Neuronal stem cell (in vitro differentiated cells): ENCODE measurements around the gene PTPRD.

ENCODE experiments used
- DNase-seq: peaks from one replicate; pipeline ENCODE4 v3.0.0-alpha.2; 2013; ENCODE audit warnings: low spot score
- H2AFZ ChIP-seq: one replicate; pipeline ENCODE4 v1.6.1; 2013; ENCODE audit warnings: mild to moderate bottlenecking, low read length, inconsistent platforms
- H2AK5ac ChIP-seq: 2 replicates; pipeline ENCODE4 v1.6.1; 2013; ENCODE audit warnings: low read depth, mild to moderate bottlenecking, inconsistent platforms, low read length, moderate library complexity, mixed read lengths
- H2BK120ac ChIP-seq: 2 replicates; pipeline ENCODE4 v1.6.1; 2013; ENCODE audit warnings: low read depth, mild to moderate bottlenecking, inconsistent platforms, low read length, moderate library complexity, mixed read lengths
- H2BK12ac ChIP-seq: one replicate; pipeline ENCODE4 v1.6.1; 2013; ENCODE audit warnings: low read length, inconsistent platforms
- H2BK15ac ChIP-seq: 2 replicates; pipeline ENCODE4 v1.6.1; 2013; ENCODE audit warnings: mild to moderate bottlenecking, low read length, inconsistent platforms, mixed read lengths
- H2BK5ac ChIP-seq: one replicate; pipeline ENCODE4 v1.6.1; 2013; ENCODE audit warnings: inconsistent platforms, mild to moderate bottlenecking, low read length, moderate library complexity
- H3K14ac ChIP-seq: one replicate; pipeline ENCODE4 v1.6.1; 2013; ENCODE audit warnings: low read length, inconsistent platforms
- H3K18ac ChIP-seq: 2 replicates; pipeline ENCODE4 v1.6.1; 2013; ENCODE audit warnings: low read length, inconsistent platforms
- H3K23ac ChIP-seq: 2 replicates; pipeline ENCODE4 v1.6.1; 2013; ENCODE audit warnings: low read depth, mild to moderate bottlenecking, mixed read lengths, low read length, inconsistent platforms; ENCODE audit not compliant: poor library complexity
- H3K27ac ChIP-seq: replicated peaks from 3 replicates; pipeline ENCODE4 v1.5.1; 2013; ENCODE audit warnings: low read length, inconsistent platforms
- H3K27me3 ChIP-seq, 3 experiments: 2 replicates each; pipeline ENCODE4 v1.6.1; 2013; ENCODE audit warnings: low read length in 3 of 3, mild to moderate bottlenecking in 2 of 3, inconsistent platforms in 1 of 3, low read depth in 1 of 3, mixed read lengths in 1 of 3, moderate library complexity in 1 of 3; ENCODE audit not compliant: control insufficient read depth in 3 of 3, insufficient read depth in 3 of 3
- H3K36me3 ChIP-seq, 2 donors: replicated peaks in 1 of 2; 2 replicates each; pipeline ENCODE4 v1.6.1; 2013; ENCODE audit warnings: low read length in 2 of 2; ENCODE audit not compliant: control insufficient read depth in 2 of 2, insufficient read depth in 2 of 2
- H3K4ac ChIP-seq: 2 replicates; pipeline ENCODE4 v1.6.1; 2013; ENCODE audit warnings: inconsistent platforms, mild to moderate bottlenecking, low read length, moderate library complexity
- H3K4me1 ChIP-seq, 2 donors: 1 replicate in 1 of 2; 2 replicates in 1 of 2; pipeline ENCODE4 v1.6.1; 2013; ENCODE audit warnings: low read length in 2 of 2, low read depth in 1 of 2; ENCODE audit not compliant: control insufficient read depth in 2 of 2, insufficient read depth in 1 of 2
- H3K4me2 ChIP-seq: one replicate; pipeline ENCODE4 v1.6.1; 2013; ENCODE audit warnings: mild to moderate bottlenecking, low read length, inconsistent platforms; ENCODE audit not compliant: insufficient read depth, poor library complexity, severe bottlenecking
- H3K4me3 ChIP-seq, 2 donors: 2 replicates each; pipeline ENCODE4 v1.5.1; 2013; ENCODE audit warnings: low read length in 2 of 2, mild to moderate bottlenecking in 2 of 2, inconsistent platforms in 1 of 2, moderate library complexity in 1 of 2
- H3K79me1 ChIP-seq: one replicate; pipeline ENCODE4 v1.6.1; 2013; ENCODE audit warnings: low read depth, mild to moderate bottlenecking, inconsistent platforms, low read length, moderate library complexity
- H3K9ac ChIP-seq: one replicate; pipeline ENCODE4 v1.6.1; 2013; ENCODE audit warnings: mild to moderate bottlenecking, low read depth, low read length, inconsistent platforms; ENCODE audit not compliant: poor library complexity
- H3K9me3 ChIP-seq, 2 donors: replicated peaks in 1 of 2; 2 replicates each; pipeline versions ENCODE3 to v1.6.1; 2013; ENCODE audit warnings: low read length in 2 of 2, mild to moderate bottlenecking in 2 of 2, inconsistent platforms in 1 of 2, low read depth in 1 of 2, mixed read lengths in 1 of 2, moderate library complexity in 1 of 2; ENCODE audit not compliant: control insufficient read depth in 2 of 2, insufficient read depth in 1 of 2
- H4K8ac ChIP-seq: one replicate; pipeline ENCODE4 v1.6.1; 2013; ENCODE audit warnings: low read depth, mild to moderate bottlenecking, inconsistent platforms, low read length, moderate library complexity
- H4K91ac ChIP-seq: one replicate; pipeline ENCODE4 v1.6.1; 2013; ENCODE audit warnings: low read length, low read depth, mild to moderate bottlenecking, inconsistent platforms; ENCODE audit not compliant: poor library complexity
- WGBS, 2 donors: extraction: QIAGEN DNeasy Blood & Tissue Kit; methylation state at CpG; one replicate each; pipeline ENCODE4 v1.1.7; 2013; ENCODE audit warnings: missing lambda C conversion rate in 2 of 2, mixed read lengths in 1 of 2; ENCODE audit not compliant: insufficient read length in 2 of 2, insufficient replicate concordance in 1 of 2; ENCODE audit errors: extremely low coverage in 2 of 2; 5-methylcytosine and 5-hydroxymethylcytosine counted together

The PTPRD gene

GRCh38 chr9:8491563-8491962, 2121.2 kb downstream of the PTPRD start:
- no peak overlapping the region for H2BK15ac ChIP-seq
- H3K4ac ChIP-seq = no peak overlapping the region
- H3K4me3 ChIP-seq = no peak overlapping the region
- H3K23ac ChIP-seq = no peak overlapping the region
- H2BK5ac ChIP-seq = no peak overlapping the region
- H2BK120ac ChIP-seq = no peak overlapping the region
- no peaks in the 10 kb centered on the region for H3K79me1 ChIP-seq
- no peaks in the 10 kb centered on the region for H3K27me3 ChIP-seq
- no peak overlapping the region for H4K8ac ChIP-seq
- H3K4me2 ChIP-seq = no peak overlapping the region
- WGBS, 2 donors = no CpG with 5 or more reads among the region's 5 CpGs
- H3K9me3 ChIP-seq = peaks cover 0 to 11% of the 10 kb centered on the region in 2 donors
- peaks cover 1 to 31% of the 10 kb centered on the region in 2 donors for H3K36me3 ChIP-seq
- no peak for DNase-seq
- no peak overlapping the region for H2AFZ ChIP-seq
- H3K9ac ChIP-seq = no peak overlapping the region
- no peak overlapping the region for H3K14ac ChIP-seq
- no peak overlapping the region for H3K18ac ChIP-seq
- H4K91ac ChIP-seq = no peak overlapping the region
- H2AK5ac ChIP-seq = no peak overlapping the region
- no peak overlapping the region for H2BK12ac ChIP-seq
- no peak overlapping the region for H3K27ac ChIP-seq
- H3K4me1 ChIP-seq = peaks cover 0 to 4% of the 10 kb centered on the region in 2 donors

DNA sequence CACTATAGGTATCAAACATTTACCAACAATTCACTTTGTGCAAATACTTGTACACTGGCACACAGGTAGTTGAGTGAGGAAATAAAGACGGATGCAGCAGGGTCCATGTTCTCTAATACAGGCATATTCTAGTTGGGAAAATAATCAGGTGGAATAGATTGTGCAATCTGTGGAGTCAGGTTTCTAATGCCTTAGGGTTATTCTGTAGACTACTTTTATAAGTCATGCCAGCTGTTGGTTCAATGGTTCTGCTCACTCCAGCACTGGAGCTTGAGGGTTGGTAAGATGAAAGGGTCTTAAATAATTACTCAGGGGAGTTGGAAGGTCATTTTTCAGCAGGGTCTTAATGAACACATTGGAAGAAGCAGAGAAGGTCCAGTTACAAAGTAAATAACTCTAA, 2123.0 kb downstream of the PTPRD start:
- Histone ChIP-seq H3K14ac (no peak overlapping the region), H3K27me3 (no peaks in the 10 kb centered on the region), H3K36me3 (peaks cover 6 to 48% of the 10 kb centered on the region in 2 donors), H3K4me3 (no peak overlapping the region), H2BK15ac (no peak overlapping the region), H3K27ac (no peak overlapping the region), H3K9me3 (peaks cover 0 to 11% of the 10 kb centered on the region in 2 donors), H4K91ac (no peak overlapping the region), H3K9ac (no peak overlapping the region), H2BK5ac (no peak overlapping the region), H4K8ac (no peak overlapping the region), H3K4ac (no peak overlapping the region), H2AK5ac (no peak overlapping the region), H2BK12ac (no peak overlapping the region), H3K18ac (no peak overlapping the region), H3K79me1 (no peaks in the 10 kb centered on the region), H2AFZ (no peak overlapping the region), H3K4me1 (peaks cover 0 to 4% of the 10 kb centered on the region in 2 donors), H3K23ac (no peak overlapping the region), H3K4me2 (no peak overlapping the region), H2BK120ac (no peak overlapping the region)
- no CpG with 5 or more reads among the region's 1 CpG for WGBS, 2 donors
- DNase-seq = no peak

DNA sequence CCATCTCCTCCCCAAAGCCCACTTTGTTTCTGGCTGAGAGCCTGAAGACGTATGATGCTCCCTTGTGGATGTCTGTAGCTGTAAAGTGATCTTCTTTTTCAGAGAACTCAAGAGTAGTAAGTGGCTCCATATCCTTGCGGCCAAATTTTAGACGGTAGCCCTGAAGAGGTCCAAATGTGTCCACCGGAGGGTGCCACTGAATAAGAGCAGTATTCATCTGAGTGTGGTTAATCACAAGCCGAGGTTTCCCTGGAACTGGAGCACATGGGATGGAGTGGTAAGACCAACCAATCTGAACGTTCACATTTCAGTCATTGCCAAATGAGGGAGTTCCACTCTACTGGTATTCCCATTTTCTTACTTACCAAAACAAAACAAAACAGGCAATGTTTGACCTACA, 2126.7 kb downstream of the PTPRD start:
- DNase-seq = no peak

GRCh38 chr9:8484597-8485191, 2128.1 kb downstream of the PTPRD start:
- no peak overlapping the region for H2BK15ac ChIP-seq
- no peak overlapping the region for H2BK5ac ChIP-seq

More for the DNA sequence above, 2126.7 kb downstream of the PTPRD start:
- H2BK15ac ChIP-seq = no peak overlapping the region
- H2BK12ac ChIP-seq = no peak overlapping the region
- no peak overlapping the region for H3K4me2 ChIP-seq
- H3K9me3 ChIP-seq = peaks cover 0 to 2% of the 10 kb centered on the region in 2 donors
- no peak overlapping the region for H2AFZ ChIP-seq
- no peak overlapping the region for H3K4me3 ChIP-seq
- peaks cover 0 to 2% of the 10 kb centered on the region in 2 donors for H3K4me1 ChIP-seq
- peaks cover 9 to 66% of the 10 kb centered on the region in 2 donors for H3K36me3 ChIP-seq
- H4K8ac ChIP-seq = no peak overlapping the region
- no peak overlapping the region for H3K4ac ChIP-seq
- no peak overlapping the region for H2AK5ac ChIP-seq
- H2BK120ac ChIP-seq = no peak overlapping the region
- H3K18ac ChIP-seq = no peak overlapping the region
- H3K14ac ChIP-seq = no peak overlapping the region
- no peak overlapping the region for H3K27ac ChIP-seq
- peaks cover 2% of the 10 kb centered on the region for H3K79me1 ChIP-seq
- no peak overlapping the region for H3K9ac ChIP-seq
- no peak overlapping the region for H3K23ac ChIP-seq
- no peak overlapping the region for H2BK5ac ChIP-seq
- WGBS, 2 donors = no CpG with 5 or more reads among the region's 6 CpGs
- H4K91ac ChIP-seq = no peak overlapping the region
- H3K27me3 ChIP-seq = no peaks in the 10 kb centered on the region

More at GRCh38 chr9:8484597-8485191, 2128.1 kb downstream of the PTPRD start:
- H3K27ac ChIP-seq = no peak overlapping the region
- no peak overlapping the region for H3K4me3 ChIP-seq
- no peak for DNase-seq
- H3K14ac ChIP-seq = no peak overlapping the region
- H3K23ac ChIP-seq = no peak overlapping the region
- H2BK12ac ChIP-seq = no peak overlapping the region
- no peak overlapping the region for H4K91ac ChIP-seq
- no peak overlapping the region for H3K9ac ChIP-seq
- H3K4me1 ChIP-seq = peaks cover 0 to 2% of the 10 kb centered on the region in 2 donors
- no peak overlapping the region for H2BK120ac ChIP-seq
- no peak overlapping the region for H3K4ac ChIP-seq
- H4K8ac ChIP-seq = no peak overlapping the region
- peaks cover 2% of the 10 kb centered on the region for H3K79me1 ChIP-seq
- H2AFZ ChIP-seq = no peak overlapping the region
- H3K9me3 ChIP-seq = peaks cover 0 to 2% of the 10 kb centered on the region in 2 donors
- H3K4me2 ChIP-seq = no peak overlapping the region
- H3K36me3 ChIP-seq = peaks cover 9 to 61% of the 10 kb centered on the region in 2 donors
- no peak overlapping the region for H3K18ac ChIP-seq
- H3K27me3 ChIP-seq = no peaks in the 10 kb centered on the region
- H2AK5ac ChIP-seq = no peak overlapping the region
- whole genome bisulfite sequencing, 2 donors = no CpG with 5 or more reads among the region's 3 CpGs
